ENCODE data around the gene DCLK1.

The DCLK1 gene

DNA sequence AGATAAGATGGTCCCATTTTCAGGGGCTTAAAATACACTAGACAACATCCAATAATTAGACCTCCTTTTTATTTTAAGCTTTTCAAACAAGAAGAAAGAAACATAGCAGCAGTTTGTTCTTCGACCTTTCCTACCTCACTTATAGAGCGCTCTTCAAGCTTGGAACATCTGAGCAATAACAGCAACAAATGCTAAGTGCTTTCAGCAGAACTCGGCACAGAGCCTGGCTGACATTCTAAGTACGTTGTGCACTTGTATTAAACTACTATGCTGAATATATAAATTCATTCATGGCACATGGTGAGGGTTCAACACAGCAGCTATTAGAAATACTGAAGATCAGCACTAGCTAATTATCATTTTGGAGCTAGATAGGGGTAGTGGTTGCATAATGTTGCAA lies 398.6 kb downstream of the DCLK1 start:
- no peak for DNase-seq

DNA sequence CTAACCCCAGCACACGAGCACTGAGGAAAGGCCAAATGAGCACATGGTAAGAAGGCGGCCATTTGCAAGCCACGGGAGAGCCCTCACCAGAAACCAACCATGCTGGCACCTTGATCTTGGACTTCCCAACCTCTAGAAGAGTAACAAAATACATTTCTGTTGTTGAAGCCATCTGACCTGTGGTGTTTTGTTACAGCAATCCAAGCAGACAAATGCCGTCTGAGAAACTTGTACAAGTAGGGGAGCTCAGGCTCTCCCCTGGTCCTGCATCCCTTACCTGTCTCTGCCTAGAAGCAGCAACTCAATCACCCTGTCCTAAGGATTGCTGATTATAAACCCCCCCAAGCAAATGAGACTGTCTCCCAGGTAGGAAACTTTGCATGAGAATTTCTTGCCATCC lies 399.7 kb downstream of the DCLK1 start:
- no peak for DNase-seq

DNA sequence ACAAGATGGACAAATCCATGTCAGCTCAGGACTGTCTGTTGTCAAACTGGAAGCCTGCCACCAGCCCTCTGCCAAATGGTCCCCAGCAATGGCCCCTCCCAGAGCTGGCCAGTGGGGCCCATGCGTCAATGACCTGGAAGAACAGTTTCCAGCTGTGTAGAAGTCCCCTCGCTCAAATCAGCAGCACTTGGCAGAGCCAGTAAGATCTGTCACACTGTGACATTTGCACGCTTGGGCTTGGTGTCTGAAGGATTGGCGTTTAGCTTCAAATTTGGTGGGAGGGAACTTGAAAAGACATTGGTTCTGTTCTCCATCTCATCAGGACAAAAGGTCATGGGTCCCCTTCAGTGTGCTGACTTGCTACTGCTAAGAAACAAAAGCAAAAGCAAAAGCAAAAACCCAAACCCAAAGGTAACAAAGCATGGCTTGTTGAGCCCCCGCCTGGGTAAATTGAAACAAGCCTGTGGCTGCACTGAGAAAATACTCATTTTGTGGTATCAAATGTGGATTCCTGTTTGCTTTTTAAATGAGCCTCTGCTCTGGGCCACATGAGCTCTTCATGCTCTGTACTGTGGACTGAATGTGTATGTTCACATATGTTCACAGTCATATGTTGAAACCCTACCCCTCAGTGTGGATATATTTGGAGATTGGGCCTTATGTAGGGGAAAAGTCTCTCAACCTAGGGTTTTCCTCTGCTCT lies 401.1 kb downstream of the DCLK1 start:
- no peak for DNase-seq

DNA sequence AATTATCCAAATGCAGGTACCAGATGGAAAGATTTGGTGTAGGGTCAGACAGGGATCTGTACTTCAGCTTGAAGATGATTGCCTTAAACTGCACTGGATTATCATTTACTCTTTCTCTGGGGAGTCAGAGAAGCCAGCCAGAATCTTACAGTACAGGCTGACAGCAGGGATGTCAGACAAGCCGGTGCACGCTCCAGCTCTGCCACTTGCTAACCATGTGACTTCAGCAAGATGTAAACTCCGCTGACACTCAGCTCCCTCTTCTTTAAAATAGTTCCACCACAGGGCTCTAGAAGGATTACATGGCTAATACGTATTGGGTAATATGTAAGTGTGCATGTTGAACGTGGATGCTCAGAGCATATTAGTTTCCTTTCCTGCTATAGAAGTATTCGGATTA lies 403.3 kb downstream of the DCLK1 start:
- no peak for DNase-seq

DNA sequence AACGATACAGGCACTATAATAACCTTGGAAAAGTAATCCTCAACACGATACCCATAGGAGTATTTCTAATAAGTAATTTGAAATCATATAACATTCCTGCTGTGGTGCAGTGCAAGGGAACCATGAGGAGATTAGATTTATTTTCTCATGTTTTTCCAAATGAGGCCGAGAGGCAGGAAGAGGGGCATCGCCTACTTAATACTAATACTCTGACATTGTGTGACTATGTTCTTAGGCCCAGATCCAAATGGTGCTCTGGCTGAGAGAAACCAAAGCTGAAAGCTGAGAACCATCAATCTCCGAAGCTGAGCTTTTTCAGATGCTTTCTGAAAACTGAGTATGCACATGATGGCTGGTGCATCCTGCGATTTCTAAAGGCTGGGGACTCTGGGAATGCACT lies 406.7 kb downstream of the DCLK1 start:
- no peak for DNase-seq

DNA sequence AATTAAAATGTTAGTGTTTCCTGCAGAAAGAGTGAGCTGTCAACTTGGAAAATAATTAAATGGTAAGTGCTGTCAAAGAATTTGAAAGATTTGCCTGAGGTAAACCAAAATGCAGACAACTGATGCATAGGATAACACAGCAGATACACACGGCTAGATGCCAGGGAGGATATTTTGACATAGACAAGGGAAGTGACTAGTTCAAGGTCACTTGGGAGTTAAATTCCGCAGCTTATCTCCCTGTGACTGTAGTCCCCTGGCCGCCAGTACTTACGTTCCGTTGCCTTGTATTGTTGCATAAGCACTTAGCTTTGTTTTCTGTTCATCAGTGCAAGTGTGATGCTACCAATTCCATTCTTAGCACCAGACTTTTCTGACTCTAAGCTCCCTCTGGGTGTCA lies 407.4 kb downstream of the DCLK1 start:
- no peak for DNase-seq

DNA sequence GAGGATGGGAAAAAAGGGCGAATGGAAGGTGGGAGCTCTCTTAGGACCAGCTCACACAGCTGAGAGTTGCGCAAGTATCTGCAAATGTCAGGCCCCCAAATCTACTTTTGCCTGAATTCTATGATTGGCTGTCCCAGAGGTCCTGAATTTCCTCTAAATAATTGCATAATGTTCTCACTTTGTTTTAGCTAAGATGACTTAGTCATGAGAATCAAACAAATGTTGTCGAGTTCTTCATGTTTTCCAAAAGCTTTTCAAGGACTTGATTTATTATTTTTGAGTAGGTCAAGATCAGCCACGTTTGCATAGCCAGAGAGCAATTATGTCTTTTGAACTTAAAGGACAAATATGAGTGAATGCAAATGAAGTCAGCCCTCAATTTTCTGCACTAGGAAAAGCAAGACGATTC lies 408.1 kb downstream of the DCLK1 start:
- no peak for DNase-seq

DNA sequence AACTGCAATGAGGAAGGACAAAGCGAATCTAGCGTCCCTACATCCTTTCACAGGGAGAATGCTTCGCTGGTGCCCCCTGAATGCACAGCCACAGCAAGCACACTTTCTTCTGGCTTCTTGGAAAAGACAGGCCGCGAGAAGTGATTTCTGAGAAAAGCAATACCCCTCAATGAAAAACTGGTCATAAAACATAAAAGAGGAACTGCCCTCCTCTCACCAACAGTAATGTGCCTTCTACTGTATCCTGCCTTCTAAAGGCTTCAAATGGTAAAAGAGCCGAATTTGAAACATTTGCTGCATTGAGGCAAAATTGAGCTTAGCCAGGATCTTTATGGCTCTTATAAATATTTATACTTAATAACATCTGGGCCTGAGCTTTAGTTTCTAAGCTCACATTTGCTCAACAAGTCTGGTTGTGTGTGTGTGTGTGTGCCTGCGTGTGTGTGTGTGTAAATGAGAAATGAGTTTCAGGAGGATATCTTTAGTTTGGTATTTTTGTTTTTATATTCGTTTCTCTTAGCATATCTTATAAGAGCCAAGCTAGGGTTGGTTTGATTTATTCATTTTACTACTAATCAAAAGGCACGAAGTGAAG lies 408.6 kb downstream of the DCLK1 start:
- DNase-seq: no peak

DNA sequence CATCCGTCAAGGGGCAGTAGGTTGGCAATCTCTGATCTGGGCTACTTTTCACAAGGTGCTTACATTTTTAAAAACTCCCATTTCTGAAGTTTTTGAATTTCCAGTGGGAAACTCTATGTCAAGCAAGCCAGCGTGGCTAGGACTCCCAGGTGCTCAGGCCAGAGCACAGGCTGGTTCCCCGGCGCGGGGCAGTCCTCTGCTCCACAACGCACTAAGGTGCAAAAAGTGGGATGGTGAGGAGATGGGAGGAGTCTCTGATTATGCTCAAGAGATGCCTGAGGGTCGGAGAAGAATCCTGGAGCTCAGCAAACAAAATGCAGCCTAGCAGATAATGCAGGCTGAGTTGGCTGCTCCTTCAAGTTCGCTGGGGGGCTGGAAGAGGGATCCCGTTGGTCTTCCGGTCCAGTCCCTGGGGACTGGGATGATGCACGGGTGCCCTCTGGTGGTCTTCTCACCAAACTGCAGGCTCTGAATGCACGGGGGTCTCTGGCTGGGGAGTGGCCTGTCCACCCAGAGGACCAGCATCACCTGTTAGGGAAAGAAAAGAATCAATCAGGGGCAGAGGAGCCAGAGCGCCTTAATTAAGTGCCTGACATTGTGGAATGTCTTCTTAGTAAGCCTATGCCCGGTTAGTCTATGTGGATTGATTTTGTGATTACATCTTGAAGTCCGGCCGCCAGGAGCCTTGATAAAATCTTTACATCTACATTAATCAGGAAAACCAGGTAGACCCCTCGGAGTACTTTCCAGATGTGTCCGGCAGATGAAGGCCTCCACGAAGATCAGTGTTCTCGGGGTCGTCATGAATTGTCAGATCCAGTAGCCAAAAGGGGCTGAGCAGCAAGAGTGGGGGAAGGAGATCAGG lies 410.3 kb downstream of the DCLK1 start:
- DNase-seq: peak; percentile 14

DNA sequence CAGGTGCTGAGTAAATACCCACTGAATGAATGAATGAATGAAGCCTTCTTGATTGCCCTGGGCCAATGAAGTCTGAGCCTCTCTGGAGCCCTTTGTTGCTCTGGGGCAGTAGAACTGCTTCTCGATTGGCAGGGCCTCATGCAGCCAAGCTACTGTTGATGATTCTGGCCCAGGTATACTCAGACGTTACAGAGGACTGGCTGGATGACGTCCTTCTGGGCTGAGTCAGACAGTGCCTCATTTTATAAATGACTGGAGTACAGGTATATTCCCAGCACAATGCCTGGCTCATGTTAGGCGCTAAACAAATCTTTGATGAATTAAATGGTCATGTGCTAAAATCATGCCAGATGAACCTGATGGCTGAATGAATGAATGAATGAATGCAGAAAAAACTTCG lies 410.9 kb downstream of the DCLK1 start:
- DNase-seq: no peak

Measured in activated gamma-delta T cell treated with Interleukin-2 at 50 U/mL for 16 hours (primary cell).